HG03432 (cell line): ENCODE data around the gene MYCL.
"Not testable (repeated sequence)": the region's sequence is repeated elsewhere in the genome, so short reads cannot be mapped to it uniquely, and the experiment has no call there.

Experiments
- ATAC-seq: cut with Tn5 transposase; IDR thresholded peaks from one replicate; pipeline ENCODE4 v1.9.1; 2021; ENCODE audit warnings: mild to moderate bottlenecking, moderate library complexity; ENCODE audit not compliant: unreplicated experiment

MYCL gene

GRCh38 chr1:39919545-39919944 lies 17.8 kb upstream of the MYCL start:
- ATAC-seq, result peak; percentile 53

GRCh38 chr1:39917825-39918224 lies 16.1 kb upstream of the MYCL start:
- no peak for ATAC-seq

GRCh38 chr1:39915499-39916129 lies 13.9 kb upstream of the MYCL start:
- no peak for ATAC-seq

- ATAC-seq, result not testable (repeated sequence)
These were observed 11.4 kb upstream of the MYCL start for GRCh38 chr1:39913136-39913535.

GRCh38 chr1:39910263-39910662 lies 8.5 kb upstream of the MYCL start:
- ATAC-seq, result no peak

- ATAC-seq, result no peak
These were observed 6.8 kb upstream of the MYCL start for GRCh38 chr1:39908534-39908933.

- no peak for ATAC-seq
These were observed 6.1 kb upstream of the MYCL start for GRCh38 chr1:39907528-39908453.

- ATAC-seq, result no peak
These were observed 3.5 kb upstream of the MYCL start for GRCh38 chr1:39905172-39905571.

- ATAC-seq, result peak; percentile 3
These were observed 717 bp upstream of the MYCL start for GRCh38 chr1:39902460-39902807.

GRCh38 chr1:39901464-39901713 lies 328 bp downstream of the MYCL start:
- ATAC-seq, result peak; percentile 26

- ATAC-seq, result peak; percentile 15
These were observed 854 bp downstream of the MYCL start for GRCh38 chr1:39900662-39901463.

- ATAC-seq, result no peak
These were observed 1.8 kb downstream of the MYCL start for GRCh38 chr1:39899611-39900538.

GRCh38 chr1:39898648-39899603 lies 2.8 kb downstream of the MYCL start:
- ATAC-seq, result no peak

GRCh38 chr1:39898191-39898590 lies 3.5 kb downstream of the MYCL start:
- ATAC-seq, result no peak

GRCh38 chr1:39896909-39897685 lies 4.6 kb downstream of the MYCL start:
- no peak for ATAC-seq

- ATAC-seq, result no peak
These were observed 5.8 kb downstream of the MYCL start for GRCh38 chr1:39895731-39896480.

GRCh38 chr1:39894884-39895495 lies 6.7 kb downstream of the MYCL start:
- ATAC-seq, result no peak
